GM18505 (cell line): Measurements from ENCODE around the gene CD99L2.

Experiments
- ATAC-seq: cut with Tn5 transposase; IDR thresholded peaks from one replicate; pipeline ENCODE4 v1.9.1; 2021; ENCODE audit not compliant: unreplicated experiment
- POLR2A ChIP-seq: IDR thresholded peaks from 4 replicates; pipeline ENCODE4 v1.6.1; 2011; ENCODE audit warnings: borderline replicate concordance; ENCODE audit not compliant: insufficient read depth, insufficient read length; ENCODE audit errors: extremely low read depth

The CD99L2 gene

GRCh38 chrX:150731795-150732194 lies 166.7 kb downstream of the CD99L2 start:
- no peak for ATAC-seq
- TF ChIP-seq POLR2A = no peak

DNA sequence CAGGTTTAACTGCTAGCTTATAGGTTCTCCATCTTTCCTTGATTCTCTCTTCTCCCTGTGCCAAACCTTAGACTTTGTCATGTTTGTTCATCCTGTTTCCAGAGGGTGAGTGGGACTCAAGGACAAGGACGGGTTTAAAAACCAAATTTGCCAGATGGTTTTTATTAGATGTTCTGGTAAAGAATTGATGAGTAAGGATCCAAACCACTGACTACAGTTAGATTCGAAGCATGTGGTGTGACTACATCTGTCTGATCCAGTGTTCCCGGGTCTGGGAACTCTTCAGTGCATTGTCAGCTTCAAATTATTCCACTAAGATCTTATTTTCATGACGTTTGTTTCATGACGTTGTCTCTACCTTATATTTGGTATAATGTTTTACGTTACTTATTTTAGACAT lies 167.7 kb downstream of the CD99L2 start:
- no peak for ATAC-seq
- TF ChIP-seq POLR2A = no peak

DNA sequence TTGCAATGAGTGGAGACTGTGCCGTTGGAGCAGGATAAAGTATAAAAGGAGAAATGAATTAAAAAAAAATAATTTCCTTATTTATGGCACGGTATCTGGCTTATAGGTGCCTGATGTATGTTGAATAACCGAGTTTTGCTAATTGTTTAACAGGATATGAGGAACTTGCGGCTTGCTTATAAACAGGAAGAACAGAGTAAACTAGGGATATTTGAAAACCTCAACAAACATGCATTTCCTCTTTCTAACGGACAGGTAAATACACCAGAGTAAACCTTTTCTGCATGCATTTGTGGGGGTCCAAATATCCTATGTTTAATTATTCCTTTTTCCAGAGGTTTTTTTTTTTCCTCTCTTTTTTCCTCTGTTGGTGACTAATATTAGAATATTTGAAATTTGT lies 168.5 kb downstream of the CD99L2 start:
- no peak for ATAC-seq
- TF ChIP-seq POLR2A = no peak

- TF ChIP-seq POLR2A = no peak
- no peak for ATAC-seq
Measured at GRCh38 chrX:150719621-150720020, 178.8 kb downstream of the CD99L2 start.
